Measurements from ENCODE around the gene CRELD1. TPM values are rescaled to one million over a fixed set of nuclear protein-coding genes. Genes with fewer than 3 reads are reported as not detected.
"Not testable (repeated sequence)": the region's sequence is repeated elsewhere in the genome, so short reads cannot be mapped to it uniquely, and the experiment has no call there.

The CRELD1 gene
- total RNA-seq, 1 donor from 2014 or later, result 25.3 TPM

DNA sequence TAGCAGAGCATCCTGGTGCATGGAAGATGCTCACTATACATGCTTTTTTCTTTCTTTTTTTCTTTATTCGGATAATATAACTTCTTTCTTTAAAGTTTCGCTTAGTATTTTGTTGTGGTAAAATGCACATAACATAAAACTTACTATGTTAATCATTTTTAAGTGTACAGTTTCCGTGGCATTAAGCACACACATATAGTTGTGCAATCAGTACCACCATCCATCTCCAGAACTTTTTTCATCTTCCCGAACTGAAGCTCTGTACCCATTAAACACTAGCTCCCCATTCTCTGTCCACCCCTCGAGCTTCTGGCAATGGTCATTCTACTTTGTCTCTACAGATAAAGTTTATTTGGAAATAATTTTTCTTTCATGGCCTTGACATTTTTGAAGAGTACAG lies 44.2 kb upstream of the CRELD1 start:
- peaks cover 33% of the 10 kb centered on the region for H3K4me1 Mint-ChIP-seq (ENCODE audit: unreplicated experiment)
- TF ChIP-seq, protein P1, sequence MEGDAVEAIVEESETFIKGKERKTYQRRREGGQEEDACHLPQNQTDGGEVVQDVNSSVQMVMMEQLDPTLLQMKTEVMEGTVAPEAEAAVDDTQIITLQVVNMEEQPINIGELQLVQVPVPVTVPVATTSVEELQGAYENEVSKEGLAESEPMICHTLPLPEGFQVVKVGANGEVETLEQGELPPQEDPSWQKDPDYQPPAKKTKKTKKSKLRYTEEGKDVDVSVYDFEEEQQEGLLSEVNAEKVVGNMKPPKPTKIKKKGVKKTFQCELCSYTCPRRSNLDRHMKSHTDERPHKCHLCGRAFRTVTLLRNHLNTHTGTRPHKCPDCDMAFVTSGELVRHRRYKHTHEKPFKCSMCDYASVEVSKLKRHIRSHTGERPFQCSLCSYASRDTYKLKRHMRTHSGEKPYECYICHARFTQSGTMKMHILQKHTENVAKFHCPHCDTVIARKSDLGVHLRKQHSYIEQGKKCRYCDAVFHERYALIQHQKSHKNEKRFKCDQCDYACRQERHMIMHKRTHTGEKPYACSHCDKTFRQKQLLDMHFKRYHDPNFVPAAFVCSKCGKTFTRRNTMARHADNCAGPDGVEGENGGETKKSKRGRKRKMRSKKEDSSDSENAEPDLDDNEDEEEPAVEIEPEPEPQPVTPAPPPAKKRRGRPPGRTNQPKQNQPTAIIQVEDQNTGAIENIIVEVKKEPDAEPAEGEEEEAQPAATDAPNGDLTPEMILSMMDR (IDR thresholded peaks at IDR 0.05), result no peak
- no peaks in the 10 kb centered on the region for H3K27me3 Mint-ChIP-seq (ENCODE audit: unreplicated experiment)

DNA sequence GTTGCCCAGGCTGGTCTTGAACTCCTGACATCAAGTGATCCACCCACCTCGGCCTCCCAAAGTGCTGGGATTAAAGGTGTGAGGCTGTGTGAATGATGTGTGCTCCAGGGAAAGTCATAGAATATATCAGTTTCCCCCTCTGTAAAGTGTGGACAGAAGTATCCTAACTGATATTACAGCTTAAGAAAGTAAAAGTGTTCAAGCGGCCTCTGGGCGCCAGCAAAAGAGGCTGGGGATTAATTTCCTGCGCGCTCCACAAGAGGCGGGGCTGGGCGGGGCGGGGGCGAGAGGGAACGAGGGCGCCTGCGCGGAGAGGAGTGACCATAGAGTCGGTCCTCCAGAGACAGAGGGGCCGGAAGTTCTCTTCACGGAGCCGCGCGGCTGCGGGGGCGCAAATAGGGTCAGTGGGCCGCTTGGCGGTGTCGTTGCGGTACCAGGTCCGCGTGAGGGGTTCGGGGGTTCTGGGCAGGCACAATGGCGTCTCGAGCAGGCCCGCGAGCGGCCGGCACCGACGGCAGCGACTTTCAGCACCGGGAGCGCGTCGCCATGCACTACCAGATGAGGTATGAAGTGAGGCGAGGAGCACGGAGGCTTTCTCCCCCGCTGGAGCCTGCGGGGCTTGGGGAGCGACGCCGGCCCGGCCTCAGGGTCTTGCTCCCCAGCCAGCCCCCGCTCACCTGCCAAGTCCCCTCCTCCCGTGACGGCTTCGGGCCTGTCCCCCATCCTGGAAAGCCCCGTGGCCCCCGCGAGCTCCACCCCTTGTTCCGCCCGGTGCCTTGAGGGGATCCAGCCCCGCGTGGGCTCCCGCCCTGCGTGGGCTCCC lies 43.2 kb upstream of the CRELD1 start, which contains the start of gene JAGN1:
JAGN1 (plus strand) TSS at position 362 of the 823 bp plus-strand sequence; CDS start at position 475, 113 bp downstream.
- Mint-ChIP-seq H3K27me3 (ENCODE audit: unreplicated experiment) (no peaks in the 10 kb centered on the region), H3K36me3 (ENCODE audit: unreplicated experiment) (peaks cover 21% of the 10 kb centered on the region), H3K9me3 (ENCODE audit: unreplicated experiment) (no peaks in the 10 kb centered on the region), H3K4me3 (ENCODE audit: unreplicated experiment) (peak within 1 kb of the TSS; percentile 96), H3K27ac (ENCODE audit: unreplicated experiment) (peak within 1 kb of the TSS; percentile 97), H3K4me1 (ENCODE audit: unreplicated experiment) (peaks cover 36% of the 10 kb centered on the region)
- peak; percentile 95 for DNase-seq (ENCODE audit: extremely low spot score, unreplicated experiment)
- TF ChIP-seq, protein P1 (IDR thresholded peaks at IDR 0.05), result no peak

More for the DNA sequence above, 44.2 kb upstream of the CRELD1 start:
- DNase-seq (ENCODE audit: extremely low spot score, unreplicated experiment), result no peak
- peaks cover 13% of the 10 kb centered on the region for H3K36me3 Mint-ChIP-seq (ENCODE audit: unreplicated experiment)
- H3K4me3 Mint-ChIP-seq (ENCODE audit: unreplicated experiment), result no peak overlapping the region
- no peaks in the 10 kb centered on the region for H3K9me3 Mint-ChIP-seq (ENCODE audit: unreplicated experiment)
- peak overlapping the region; percentile 97 for H3K27ac Mint-ChIP-seq (ENCODE audit: unreplicated experiment)

DNA sequence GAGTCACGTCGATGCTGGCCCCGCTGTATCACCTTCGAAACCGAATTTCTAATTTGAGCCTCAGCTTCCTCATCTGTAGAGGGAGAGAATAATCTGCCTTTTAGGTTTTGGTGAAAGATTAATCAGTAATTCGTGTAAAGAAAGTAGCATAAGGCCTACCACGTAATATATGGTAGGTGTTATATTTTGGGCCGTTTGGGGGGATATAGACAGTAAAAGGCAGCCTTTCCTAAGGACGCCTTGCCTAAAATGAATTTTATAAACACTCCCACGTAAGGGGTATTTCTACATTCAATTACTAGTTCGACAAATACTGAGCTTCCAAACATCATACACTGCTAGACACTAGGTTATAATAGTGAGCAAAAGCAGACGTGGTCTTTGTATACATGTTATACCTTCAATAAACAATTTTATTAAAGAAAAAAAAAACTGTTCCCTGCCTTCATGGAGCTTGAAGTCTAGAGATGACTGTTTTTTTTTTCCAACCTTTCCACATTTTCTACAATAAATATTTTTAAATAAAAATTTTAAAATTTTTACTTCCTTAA lies 42.5 kb upstream of the CRELD1 start:
- Mint-ChIP-seq H3K36me3 (ENCODE audit: unreplicated experiment) (peaks cover 21% of the 10 kb centered on the region), H3K4me3 (ENCODE audit: unreplicated experiment) (peak overlapping the region; percentile 96), H3K27me3 (ENCODE audit: unreplicated experiment) (no peaks in the 10 kb centered on the region), H3K27ac (ENCODE audit: unreplicated experiment) (peak overlapping the region; percentile 97), H3K4me1 (ENCODE audit: unreplicated experiment) (peaks cover 36% of the 10 kb centered on the region), H3K9me3 (ENCODE audit: unreplicated experiment) (no peaks in the 10 kb centered on the region)
- TF ChIP-seq, protein P1 (IDR thresholded peaks at IDR 0.05), result no peak
- DNase-seq (ENCODE audit: extremely low spot score, unreplicated experiment), result no peak

DNA sequence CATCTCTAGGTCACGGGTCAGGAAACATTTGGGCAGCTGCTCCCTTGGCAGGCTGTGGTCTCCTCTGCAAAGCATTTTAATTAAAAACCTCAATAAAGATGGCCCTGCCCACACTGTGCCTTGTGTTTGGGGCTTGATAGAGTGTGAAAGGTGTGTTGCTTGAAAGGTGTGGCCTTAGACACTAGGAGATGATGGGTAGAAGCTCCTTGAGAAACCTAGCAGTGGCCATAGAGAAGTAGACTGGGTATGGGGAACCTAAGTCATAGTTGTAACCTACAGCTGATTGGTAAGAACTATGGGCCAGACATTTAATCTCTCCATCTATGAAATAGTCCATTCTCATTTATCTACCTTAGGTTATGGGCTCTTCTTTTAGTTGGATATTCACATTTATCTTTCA lies 39.9 kb upstream of the CRELD1 start:
- TF ChIP-seq, protein P1 (IDR thresholded peaks at IDR 0.05), result no peak
- Mint-ChIP-seq H3K36me3 (ENCODE audit: unreplicated experiment) (peaks cover 21% of the 10 kb centered on the region), H3K4me1 (ENCODE audit: unreplicated experiment) (peaks cover 51% of the 10 kb centered on the region), H3K4me3 (ENCODE audit: unreplicated experiment) (no peak overlapping the region), H3K27ac (ENCODE audit: unreplicated experiment) (peak overlapping the region; percentile 60), H3K27me3 (ENCODE audit: unreplicated experiment) (no peaks in the 10 kb centered on the region), H3K9me3 (ENCODE audit: unreplicated experiment) (no peaks in the 10 kb centered on the region)
- no peak for DNase-seq (ENCODE audit: extremely low spot score, unreplicated experiment)

DNA sequence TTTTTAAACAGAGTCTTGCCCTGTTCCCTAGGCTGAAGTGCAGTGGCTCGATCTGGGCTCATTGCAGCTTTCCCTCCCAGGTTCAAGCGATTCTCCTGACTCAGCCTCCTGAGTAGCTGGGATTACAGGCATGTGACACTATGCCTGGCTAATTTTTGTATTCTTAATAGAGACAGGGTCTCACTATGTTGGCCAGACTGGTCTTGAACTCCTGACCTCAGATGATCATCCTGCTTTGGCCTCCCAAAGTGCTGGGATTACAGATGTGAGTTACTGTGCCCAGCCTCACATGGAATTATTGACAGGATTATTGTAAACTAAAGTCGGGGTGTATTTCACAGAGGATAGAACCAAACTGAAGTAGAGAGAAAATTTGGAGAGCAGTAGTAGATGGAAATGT lies 37.9 kb upstream of the CRELD1 start:
- H3K36me3 Mint-ChIP-seq (ENCODE audit: unreplicated experiment), result peaks cover 21% of the 10 kb centered on the region
- not testable (repeated sequence) for DNase-seq (ENCODE audit: extremely low spot score, unreplicated experiment); H3K27ac Mint-ChIP-seq (ENCODE audit: unreplicated experiment); H3K27me3 Mint-ChIP-seq (ENCODE audit: unreplicated experiment); H3K4me3 Mint-ChIP-seq (ENCODE audit: unreplicated experiment); H3K9me3 Mint-ChIP-seq (ENCODE audit: unreplicated experiment)
- peaks cover 45% of the 10 kb centered on the region for H3K4me1 Mint-ChIP-seq (ENCODE audit: unreplicated experiment)

DNA sequence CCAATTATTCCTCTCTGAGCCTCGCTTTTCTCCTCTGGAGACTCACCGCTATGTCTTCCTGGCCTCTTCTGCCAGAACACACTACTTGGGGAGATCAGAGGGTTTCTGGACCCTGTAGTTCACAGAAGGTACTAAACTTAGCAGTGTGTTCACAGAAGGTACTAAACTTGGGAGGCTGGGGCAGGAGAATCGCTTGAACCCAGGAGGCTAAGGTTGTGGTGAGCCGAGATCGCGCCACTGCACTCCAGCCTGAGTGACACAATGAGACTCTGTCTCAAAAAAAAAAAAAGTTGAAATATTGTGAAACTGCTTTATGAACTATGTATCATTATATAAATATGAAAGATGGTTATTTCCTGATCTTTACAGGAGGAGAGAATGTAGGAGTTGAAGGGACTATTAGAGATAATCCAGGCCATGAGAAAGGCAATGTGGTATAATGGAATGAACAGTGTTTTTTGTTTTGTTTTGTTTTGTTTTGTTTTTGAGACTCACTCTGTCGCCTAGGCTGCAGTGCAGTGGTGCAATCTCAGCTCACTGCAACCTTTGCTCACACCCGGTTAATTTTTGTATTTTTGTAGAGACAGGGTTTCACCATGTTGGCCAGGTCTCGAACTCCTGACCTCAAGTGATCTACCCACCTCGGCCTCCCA lies 36.8 kb upstream of the CRELD1 start:
- not testable (repeated sequence) for DNase-seq (ENCODE audit: extremely low spot score, unreplicated experiment); H3K9me3 Mint-ChIP-seq (ENCODE audit: unreplicated experiment); H3K27me3 Mint-ChIP-seq (ENCODE audit: unreplicated experiment); H3K4me3 Mint-ChIP-seq (ENCODE audit: unreplicated experiment)
- peaks cover 21% of the 10 kb centered on the region for H3K36me3 Mint-ChIP-seq (ENCODE audit: unreplicated experiment)
- peak overlapping the region; percentile 38 for H3K27ac Mint-ChIP-seq (ENCODE audit: unreplicated experiment)
- H3K4me1 Mint-ChIP-seq (ENCODE audit: unreplicated experiment), result peaks cover 39% of the 10 kb centered on the region

All from osteocyte (in vitro differentiated cells).